Endothelial cell (in vitro differentiated cells): ENCODE measurements around the gene ZNF407. TPM values are rescaled to one million over a fixed set of nuclear protein-coding genes. Genes with fewer than 3 reads are reported as not detected.

Source experiments
- DNase-seq: peaks from one replicate; pipeline ENCODE4 v3.0.0; 2021; ENCODE audit warnings: low spot score
- H3K27ac Mint-ChIP-seq: one replicate; pipeline ENCODE4 v1.8.0; 2021; ENCODE audit warnings: mixed read lengths, inconsistent platforms; ENCODE audit not compliant: unreplicated experiment
- H3K27me3 Mint-ChIP-seq: one replicate; pipeline ENCODE4 v1.8.0; 2021; ENCODE audit warnings: mild to moderate bottlenecking, moderate library complexity, mixed read lengths, inconsistent platforms; ENCODE audit not compliant: unreplicated experiment
- H3K36me3 Mint-ChIP-seq: one replicate; pipeline ENCODE4 v1.8.0; 2021; ENCODE audit warnings: mild to moderate bottlenecking, low read depth, mixed read lengths, inconsistent platforms; ENCODE audit not compliant: unreplicated experiment
- H3K4me1 Mint-ChIP-seq: one replicate; pipeline ENCODE4 v1.8.0; 2021; ENCODE audit warnings: mild to moderate bottlenecking, mixed read lengths, inconsistent platforms; ENCODE audit not compliant: unreplicated experiment
- H3K4me3 Mint-ChIP-seq: one replicate; pipeline ENCODE4 v1.8.0; 2021; ENCODE audit warnings: mild to moderate bottlenecking, mixed read lengths, inconsistent platforms; ENCODE audit not compliant: unreplicated experiment
- H3K9me3 Mint-ChIP-seq: one replicate; pipeline ENCODE4 v1.8.0; 2021; ENCODE audit warnings: mixed read lengths, inconsistent platforms; ENCODE audit not compliant: unreplicated experiment
- CTCF ChIP-seq: fragments of 200-600 bp; sonication (generic); IDR thresholded peaks from one replicate; pipeline ENCODE4 v1.5.0; 2021; ENCODE audit warnings: antibody characterized with exemption; ENCODE audit not compliant: unreplicated experiment
- total RNA-seq: library from RNA; stranded (reverse); fragmentation: NEBNext Ultra II Directional; extraction: Animal tissue kit (Norgen Biotek cat#: 25700); gene quantifications from one replicate; pipeline ENCODE4 v1.2.1, GENCODE V29; 2021; ENCODE audit not compliant: unreplicated experiment

The ZNF407 gene
- total RNA-seq, 1 donor from 2014 or later = 16.8 TPM

GRCh38 chr18:75114231-75114764 is 516.6 kb downstream of the ZNF407 start:
- Mint-ChIP-seq H3K9me3 (no peaks in the 10 kb centered on the region), H3K4me3 (no peak overlapping the region), H3K27me3 (no peaks in the 10 kb centered on the region), H3K4me1 (no peaks in the 10 kb centered on the region), H3K36me3 (no peaks in the 10 kb centered on the region), H3K27ac (no peak overlapping the region)
- TF ChIP-seq CTCF = no peak
- DNase-seq = no peak

Other genes starting within 250 kb of the ZNF407 start
- gene DIPK1C, start 140.6 kb upstream of the ZNF407 start, total RNA-seq = 0.21 TPM
- gene CNDP2, start 101.5 kb upstream of the ZNF407 start, total RNA-seq = 113 TPM
- gene CNDP1, start 63.4 kb upstream of the ZNF407 start, total RNA-seq = not detected